WTC11 (cell line): ENCODE measurements around the gene AGL.
"Not testable (repeated sequence)": the region's sequence is repeated elsewhere in the genome, so short reads cannot be mapped to it uniquely, and the experiment has no call there.

Experiments used
- GABPB1 ChIP-seq: sonication (generic); formaldehyde crosslinking; IDR thresholded peaks from 2 replicates; pipeline ENCODE4 v1.8.1; 2023; ENCODE audit warnings: mild to moderate bottlenecking, missing genetic modification reagents
- ZNF317 ChIP-seq: sonication (generic); formaldehyde crosslinking; IDR thresholded peaks from 2 replicates; pipeline ENCODE4 v1.8.1; 2023; ENCODE audit warnings: low read depth, mild to moderate bottlenecking, moderate library complexity, missing genetic modification reagents, borderline replicate concordance
- ZNF416 ChIP-seq: fragments of 250-450 bp; sonication (Bioruptor Pico); IDR thresholded peaks from 2 replicates; pipeline ENCODE4 v1.9.0; 2021; ENCODE audit warnings: mild to moderate bottlenecking, inconsistent platforms
- ZNF423 ChIP-seq: fragments of 250-450 bp; sonication (Bioruptor Pico); IDR thresholded peaks from 2 replicates; pipeline ENCODE4 v2.1.2; 2022; ENCODE audit warnings: mild to moderate bottlenecking, moderate library complexity
- TF ChIP-seq, protein P1 (sequence below): fragments of 200-600 bp; IDR thresholded peaks from 2 replicates; pipeline ENCODE4 v1.8.0; 2022; ENCODE audit warnings: antibody characterized with exemption

DNA sequence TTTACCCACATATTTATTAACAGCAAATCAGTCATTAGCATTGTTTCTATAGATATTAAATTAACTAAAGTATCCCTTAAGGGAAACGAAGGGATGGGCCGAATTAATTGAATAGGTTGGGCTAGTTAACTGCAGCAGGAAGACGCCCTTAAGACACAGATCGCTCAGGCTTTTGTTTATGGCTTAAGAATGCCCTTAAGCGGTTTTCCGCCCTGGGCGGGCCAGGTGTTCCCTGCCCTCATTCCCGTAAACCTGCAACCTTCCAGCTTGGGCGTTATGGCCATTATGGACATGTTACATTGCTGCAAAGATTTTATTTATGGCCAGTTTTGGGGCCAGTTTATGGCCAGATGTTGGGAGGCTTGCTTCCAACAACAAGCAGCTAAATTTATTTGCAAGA lies 5.0 kb upstream of the AGL start:
- TF ChIP-seq, protein P1, sequence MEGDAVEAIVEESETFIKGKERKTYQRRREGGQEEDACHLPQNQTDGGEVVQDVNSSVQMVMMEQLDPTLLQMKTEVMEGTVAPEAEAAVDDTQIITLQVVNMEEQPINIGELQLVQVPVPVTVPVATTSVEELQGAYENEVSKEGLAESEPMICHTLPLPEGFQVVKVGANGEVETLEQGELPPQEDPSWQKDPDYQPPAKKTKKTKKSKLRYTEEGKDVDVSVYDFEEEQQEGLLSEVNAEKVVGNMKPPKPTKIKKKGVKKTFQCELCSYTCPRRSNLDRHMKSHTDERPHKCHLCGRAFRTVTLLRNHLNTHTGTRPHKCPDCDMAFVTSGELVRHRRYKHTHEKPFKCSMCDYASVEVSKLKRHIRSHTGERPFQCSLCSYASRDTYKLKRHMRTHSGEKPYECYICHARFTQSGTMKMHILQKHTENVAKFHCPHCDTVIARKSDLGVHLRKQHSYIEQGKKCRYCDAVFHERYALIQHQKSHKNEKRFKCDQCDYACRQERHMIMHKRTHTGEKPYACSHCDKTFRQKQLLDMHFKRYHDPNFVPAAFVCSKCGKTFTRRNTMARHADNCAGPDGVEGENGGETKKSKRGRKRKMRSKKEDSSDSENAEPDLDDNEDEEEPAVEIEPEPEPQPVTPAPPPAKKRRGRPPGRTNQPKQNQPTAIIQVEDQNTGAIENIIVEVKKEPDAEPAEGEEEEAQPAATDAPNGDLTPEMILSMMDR = not testable (repeated sequence)
- TF ChIP-seq ZNF423 (CRISPR knock-in tag); GABPB1; ZNF317 (CRISPR knock-in tag); ZNF416: not testable (repeated sequence)
